ENCODE results near the gene HIC2.
"Not testable (repeated sequence)": the region's sequence is repeated elsewhere in the genome, so short reads cannot be mapped to it uniquely, and the experiment has no call there.

Gene HIC2

GRCh38 chr22:21407139-21407538, 10.0 kb upstream of the HIC2 start:
- not testable (repeated sequence) for H3K27me3 ChIP-seq (ENCODE audit: control insufficient read depth, insufficient read depth, low read length); H3K36me3 ChIP-seq (ENCODE audit: control insufficient read depth, low read depth, low read length); H3K4me1 ChIP-seq (ENCODE audit: control insufficient read depth, low read depth, low read length); H3K4me3 ChIP-seq (ENCODE audit: low read length); H3K9me3 ChIP-seq (ENCODE audit: control insufficient read depth, low read depth, low read length); H3K9ac ChIP-seq (ENCODE audit: low read length); H3K27ac ChIP-seq (ENCODE audit: low read length)

- H3K9me3 ChIP-seq (ENCODE audit: control insufficient read depth, low read depth, low read length); H3K36me3 ChIP-seq (ENCODE audit: control insufficient read depth, low read depth, low read length); H3K27me3 ChIP-seq (ENCODE audit: control insufficient read depth, insufficient read depth, low read length); H3K4me3 ChIP-seq (ENCODE audit: low read length); H3K4me1 ChIP-seq (ENCODE audit: control insufficient read depth, low read depth, low read length); H3K27ac ChIP-seq (ENCODE audit: low read length); H3K9ac ChIP-seq (ENCODE audit: low read length): not testable (repeated sequence)
These were observed 9.4 kb upstream of the HIC2 start for GRCh38 chr22:21407792-21408191.

GRCh38 chr22:21416375-21416774, 796 bp upstream of the HIC2 start:
- not testable (repeated sequence) for H3K36me3 ChIP-seq (ENCODE audit: control insufficient read depth, low read depth, low read length); H3K27ac ChIP-seq (ENCODE audit: low read length); H3K4me3 ChIP-seq (ENCODE audit: low read length); H3K4me1 ChIP-seq (ENCODE audit: control insufficient read depth, low read depth, low read length); H3K27me3 ChIP-seq (ENCODE audit: control insufficient read depth, insufficient read depth, low read length); H3K9me3 ChIP-seq (ENCODE audit: control insufficient read depth, low read depth, low read length); H3K9ac ChIP-seq (ENCODE audit: low read length)

- not testable (repeated sequence) for H3K9ac ChIP-seq (ENCODE audit: low read length); H3K27ac ChIP-seq (ENCODE audit: low read length); H3K4me3 ChIP-seq (ENCODE audit: low read length); H3K4me1 ChIP-seq (ENCODE audit: control insufficient read depth, low read depth, low read length); H3K27me3 ChIP-seq (ENCODE audit: control insufficient read depth, insufficient read depth, low read length); H3K9me3 ChIP-seq (ENCODE audit: control insufficient read depth, low read depth, low read length); H3K36me3 ChIP-seq (ENCODE audit: control insufficient read depth, low read depth, low read length)
These were observed 682 bp downstream of the HIC2 start for GRCh38 chr22:21417853-21418252.

GRCh38 chr22:21418974-21419638, 1.9 kb downstream of the HIC2 start:
- not testable (repeated sequence) for H3K27ac ChIP-seq (ENCODE audit: low read length); H3K4me3 ChIP-seq (ENCODE audit: low read length)

GRCh38 chr22:21420180-21420763, 3.1 kb downstream of the HIC2 start:
- H3K27ac ChIP-seq (ENCODE audit: low read length); H3K27me3 ChIP-seq (ENCODE audit: control insufficient read depth, insufficient read depth, low read length); H3K4me1 ChIP-seq (ENCODE audit: control insufficient read depth, low read depth, low read length); H3K9me3 ChIP-seq (ENCODE audit: control insufficient read depth, low read depth, low read length); H3K4me3 ChIP-seq (ENCODE audit: low read length); H3K9ac ChIP-seq (ENCODE audit: low read length); H3K36me3 ChIP-seq (ENCODE audit: control insufficient read depth, low read depth, low read length): not testable (repeated sequence)

More at GRCh38 chr22:21418974-21419638, 1.9 kb downstream of the HIC2 start:
- H3K27me3 ChIP-seq (ENCODE audit: control insufficient read depth, insufficient read depth, low read length); H3K9ac ChIP-seq (ENCODE audit: low read length); H3K9me3 ChIP-seq (ENCODE audit: control insufficient read depth, low read depth, low read length); H3K36me3 ChIP-seq (ENCODE audit: control insufficient read depth, low read depth, low read length); H3K4me1 ChIP-seq (ENCODE audit: control insufficient read depth, low read depth, low read length): not testable (repeated sequence)

GRCh38 chr22:21424084-21424709, 7.0 kb downstream of the HIC2 start:
- H3K36me3 ChIP-seq (ENCODE audit: control insufficient read depth, low read depth, low read length); H3K4me3 ChIP-seq (ENCODE audit: low read length); H3K9ac ChIP-seq (ENCODE audit: low read length); H3K4me1 ChIP-seq (ENCODE audit: control insufficient read depth, low read depth, low read length); H3K27ac ChIP-seq (ENCODE audit: low read length); H3K9me3 ChIP-seq (ENCODE audit: control insufficient read depth, low read depth, low read length); H3K27me3 ChIP-seq (ENCODE audit: control insufficient read depth, insufficient read depth, low read length): not testable (repeated sequence)

- not testable (repeated sequence) for H3K27me3 ChIP-seq (ENCODE audit: control insufficient read depth, insufficient read depth, low read length); H3K36me3 ChIP-seq (ENCODE audit: control insufficient read depth, low read depth, low read length); H3K4me1 ChIP-seq (ENCODE audit: control insufficient read depth, low read depth, low read length); H3K9me3 ChIP-seq (ENCODE audit: control insufficient read depth, low read depth, low read length); H3K9ac ChIP-seq (ENCODE audit: low read length); H3K27ac ChIP-seq (ENCODE audit: low read length); H3K4me3 ChIP-seq (ENCODE audit: low read length)
These were observed 17.4 kb downstream of the HIC2 start for GRCh38 chr22:21434378-21435233.

- H3K9ac ChIP-seq (ENCODE audit: low read length); H3K4me1 ChIP-seq (ENCODE audit: control insufficient read depth, low read depth, low read length); H3K27me3 ChIP-seq (ENCODE audit: control insufficient read depth, insufficient read depth, low read length); H3K27ac ChIP-seq (ENCODE audit: low read length); H3K4me3 ChIP-seq (ENCODE audit: low read length); H3K9me3 ChIP-seq (ENCODE audit: control insufficient read depth, low read depth, low read length); H3K36me3 ChIP-seq (ENCODE audit: control insufficient read depth, low read depth, low read length): not testable (repeated sequence)
These were observed 19.0 kb downstream of the HIC2 start for GRCh38 chr22:21435998-21436810.

GRCh38 chr22:21438013-21438412, 20.8 kb downstream of the HIC2 start:
- H3K36me3 ChIP-seq (ENCODE audit: control insufficient read depth, low read depth, low read length); H3K4me3 ChIP-seq (ENCODE audit: low read length): not testable (repeated sequence)

GRCh38 chr22:21440018-21440636, 23.0 kb downstream of the HIC2 start:
- not testable (repeated sequence) for H3K4me3 ChIP-seq (ENCODE audit: low read length); H3K27ac ChIP-seq (ENCODE audit: low read length); H3K36me3 ChIP-seq (ENCODE audit: control insufficient read depth, low read depth, low read length); H3K27me3 ChIP-seq (ENCODE audit: control insufficient read depth, insufficient read depth, low read length); H3K9me3 ChIP-seq (ENCODE audit: control insufficient read depth, low read depth, low read length); H3K4me1 ChIP-seq (ENCODE audit: control insufficient read depth, low read depth, low read length); H3K9ac ChIP-seq (ENCODE audit: low read length)

More at GRCh38 chr22:21438013-21438412, 20.8 kb downstream of the HIC2 start:
- not testable (repeated sequence) for H3K4me1 ChIP-seq (ENCODE audit: control insufficient read depth, low read depth, low read length); H3K27me3 ChIP-seq (ENCODE audit: control insufficient read depth, insufficient read depth, low read length); H3K9ac ChIP-seq (ENCODE audit: low read length); H3K9me3 ChIP-seq (ENCODE audit: control insufficient read depth, low read depth, low read length); H3K27ac ChIP-seq (ENCODE audit: low read length)

Data from iPS-18a (cell line).